HG02981 (cell line): ENCODE measurements around the gene FOXA1.
"Not testable (repeated sequence)": the region's sequence is repeated elsewhere in the genome, so short reads cannot be mapped to it uniquely, and the experiment has no call there.

Source experiments
- ATAC-seq: cut with Tn5 transposase; IDR thresholded peaks from one replicate; pipeline ENCODE4 v1.9.1; 2021; ENCODE audit warnings: mild to moderate bottlenecking, moderate library complexity; ENCODE audit not compliant: unreplicated experiment

FOXA1 gene

DNA sequence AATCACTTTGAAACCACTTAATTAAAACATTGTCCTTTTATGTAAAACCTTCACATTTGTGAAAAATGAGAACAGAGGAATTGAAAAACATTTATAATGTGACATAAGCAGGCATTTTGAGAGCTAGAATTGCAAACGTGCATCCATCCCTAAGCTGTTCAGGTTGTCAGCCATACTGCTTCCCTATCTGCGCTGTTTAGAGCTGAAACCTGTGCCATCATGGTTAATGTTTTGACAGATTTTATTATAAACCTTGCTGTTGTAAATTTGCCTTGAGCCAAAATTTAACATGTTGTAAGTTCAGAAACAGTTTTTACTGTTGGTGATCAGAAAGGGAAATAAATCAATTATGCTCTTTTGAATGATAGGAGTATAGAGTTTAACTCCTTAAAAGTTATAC is 31.9 kb downstream of the FOXA1 start:
- no peak for ATAC-seq

DNA sequence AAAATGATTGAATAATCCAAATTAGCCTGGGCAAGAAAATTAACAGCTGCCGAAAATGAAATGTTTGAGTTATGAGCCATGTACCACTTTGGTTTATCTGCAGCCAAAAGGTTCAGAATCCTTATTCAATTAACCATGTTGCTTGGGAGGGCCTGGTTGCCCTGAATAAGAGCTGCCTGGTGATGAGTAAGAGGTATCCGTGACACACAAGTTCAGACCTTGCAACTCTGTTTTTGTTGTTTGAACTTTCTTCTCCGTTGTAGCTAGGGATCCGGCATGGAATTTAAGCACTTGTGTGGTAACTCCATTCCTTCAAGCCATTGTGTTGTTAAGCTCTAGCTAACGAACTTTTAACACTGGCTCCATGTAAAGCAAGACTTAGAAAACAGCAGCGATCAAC is 35.7 kb downstream of the FOXA1 start:
- ATAC-seq: no peak

GRCh38 chr14:37558740-37559139 is 36.3 kb downstream of the FOXA1 start:
- ATAC-seq: no peak

DNA sequence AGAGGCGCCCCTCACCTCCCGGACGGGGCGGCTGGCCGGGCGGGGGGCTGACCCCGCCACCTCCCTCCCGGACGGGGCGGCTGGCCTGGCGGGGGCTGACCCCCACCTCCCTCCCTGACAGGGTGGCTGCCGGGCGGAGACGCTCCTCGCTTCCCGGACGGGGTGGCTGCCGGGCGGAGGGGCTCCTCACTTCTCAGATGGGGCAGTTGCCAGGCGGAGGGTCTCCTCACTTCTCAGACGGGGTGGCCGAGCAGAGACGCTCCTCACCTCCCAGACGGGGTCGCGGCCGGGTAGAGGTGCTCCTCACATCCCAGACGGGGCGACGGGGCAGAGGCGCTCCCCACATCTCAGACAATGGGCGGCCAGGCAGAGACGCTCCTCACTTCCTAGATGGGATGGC is 39.5 kb downstream of the FOXA1 start:
- ATAC-seq: not testable (repeated sequence)

DNA sequence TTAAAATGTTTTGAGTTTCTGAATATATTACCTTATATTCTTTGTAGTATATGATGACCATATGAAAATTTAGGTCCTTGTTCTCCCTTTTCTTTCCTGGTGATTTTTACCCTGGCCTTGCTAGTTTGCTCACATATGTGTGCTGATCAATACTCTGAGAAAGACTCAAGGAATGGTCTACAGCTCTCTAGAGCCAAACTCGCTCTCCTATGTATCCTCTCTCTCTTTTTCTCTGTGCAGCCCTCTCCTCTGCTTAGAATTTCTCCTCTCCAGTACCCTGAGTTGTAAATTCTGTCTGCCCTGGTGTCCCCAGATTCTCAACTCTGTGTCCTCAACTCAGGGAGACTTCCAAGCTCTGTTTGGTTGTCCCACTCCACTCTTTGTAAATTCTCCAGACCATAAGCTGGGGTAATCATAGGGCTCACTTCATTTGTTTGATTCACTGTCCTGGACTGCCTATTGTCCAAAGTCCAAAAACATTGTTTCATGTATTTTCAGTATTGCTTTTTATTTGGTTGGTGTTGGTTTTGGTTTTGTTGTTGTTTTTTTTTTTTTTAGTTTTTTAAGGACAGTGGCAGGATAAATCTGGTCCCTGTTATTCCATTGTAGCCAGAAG is 41.0 kb downstream of the FOXA1 start:
- no peak for ATAC-seq

- no peak for ATAC-seq
Measured at GRCh38 chr14:37551119-37551518, 43.9 kb downstream of the FOXA1 start.

- ATAC-seq: no peak
Measured at GRCh38 chr14:37550511-37550910, 44.5 kb downstream of the FOXA1 start.

DNA sequence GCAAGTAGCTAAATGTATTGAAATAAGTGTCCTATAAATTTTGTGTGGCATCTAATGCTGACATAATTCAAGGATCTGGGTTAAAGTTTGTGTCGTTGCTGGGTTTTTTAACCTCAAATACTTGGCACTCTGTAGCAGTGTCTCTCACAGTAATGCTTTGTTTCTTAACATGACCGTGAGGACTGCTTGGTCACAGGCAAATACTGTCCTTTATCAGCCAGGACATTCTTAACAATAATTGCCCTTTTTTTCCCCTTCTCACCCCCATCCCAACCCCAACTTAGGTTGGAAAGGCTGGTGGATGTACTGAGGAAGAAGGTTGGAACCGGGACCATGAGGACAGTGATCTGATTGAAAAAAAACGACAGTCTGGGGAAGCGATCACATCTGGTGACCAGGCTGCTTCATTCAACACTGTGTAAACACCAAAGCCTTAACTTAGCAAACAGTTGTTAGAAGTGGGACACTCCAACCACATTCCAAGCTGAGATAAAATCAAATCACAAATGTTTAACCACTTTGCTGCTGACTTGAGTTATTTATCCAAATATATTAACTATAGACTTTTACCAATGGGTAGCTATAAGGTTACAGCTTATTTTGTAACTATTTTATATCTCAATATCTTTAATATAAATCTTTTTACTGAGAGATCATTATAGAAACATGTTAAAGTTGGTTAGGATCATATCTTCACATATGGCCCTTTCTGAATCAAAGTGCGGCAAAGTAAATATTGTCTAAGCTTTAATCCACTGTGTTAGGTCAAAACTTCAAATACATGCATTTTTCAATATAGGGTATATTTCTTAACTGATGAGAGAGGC is 48.2 kb downstream of the FOXA1 start:
- ATAC-seq: no peak

DNA sequence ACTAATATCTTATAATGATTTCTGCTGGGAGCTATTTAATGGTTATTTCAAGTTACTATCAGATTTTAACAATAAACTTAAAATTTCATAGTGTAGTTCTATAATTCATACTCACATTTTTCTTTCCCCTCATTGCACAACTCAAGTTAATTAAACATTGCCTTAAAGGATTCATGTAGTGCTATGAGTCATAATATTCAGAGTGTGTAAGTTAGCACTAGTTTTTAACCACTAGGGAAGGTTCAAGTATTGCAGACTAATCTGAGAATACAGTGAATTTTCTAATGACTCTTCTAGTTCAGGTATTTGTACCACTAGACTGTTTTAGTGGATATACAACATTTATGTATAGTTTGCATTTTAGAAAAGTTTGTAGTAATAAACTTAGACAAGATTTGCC is 49.9 kb downstream of the FOXA1 start:
- ATAC-seq: no peak

- ATAC-seq: no peak
Measured at GRCh38 chr14:37544407-37544806, 50.6 kb downstream of the FOXA1 start.

DNA sequence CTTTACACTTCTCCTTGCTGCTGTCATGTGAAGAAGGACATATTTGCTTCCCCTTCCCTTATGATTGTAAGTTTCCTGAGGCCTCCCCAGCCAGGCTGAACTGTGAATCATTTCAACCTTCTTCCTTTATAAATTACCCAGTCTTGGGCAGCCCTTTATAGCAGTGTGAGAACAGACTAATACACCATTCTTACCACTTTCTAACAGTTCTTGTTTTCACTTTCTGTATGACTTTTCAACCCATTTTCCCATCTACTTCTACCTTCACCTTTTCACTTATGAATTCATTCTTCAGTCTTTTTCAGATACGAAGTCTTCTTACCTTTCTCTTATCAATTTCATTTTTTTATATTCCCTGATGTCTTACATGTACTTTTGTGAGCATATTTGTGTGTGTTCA is 55.1 kb downstream of the FOXA1 start:
- no peak for ATAC-seq
